B cell (primary cell): ENCODE results near the gene SMIM45.
A peak's percentile ranks its signal among the peaks of the same experiment; 100 is the strongest.

Experiments used
- ATAC-seq: fragments of 200-7000 bp; cut with Tn5 transposase; one replicate; pipeline ENCODE4 v1.10.0; 2021; ENCODE audit warnings: low read depth, mild to moderate bottlenecking, moderate number of reproducible peaks, moderate library complexity
- CTCF ChIA-PET: fragments of 350-600 bp; sonication (Branson Sonifier 250); formaldehyde crosslinking; loops from one replicate; lab custom pipeline; 2021; ENCODE audit warnings: antibody characterized with exemption, inconsistent platforms; lab: Charles Lee
- POLR2A ChIA-PET: fragments of 350-600 bp; sonication (Branson Sonifier 250); formaldehyde crosslinking; loops from one replicate; lab custom pipeline; 2021; ENCODE audit warnings: antibody characterized with exemption; lab: Charles Lee
- DNase-seq: peaks from one replicate; pipeline ENCODE4 v3.0.0; 2013
- H2AFZ ChIP-seq: 2 replicates; pipeline ENCODE4 v1.6.1; 2012; ENCODE audit warnings: mild to moderate bottlenecking, low read depth, low read length; ENCODE audit not compliant: insufficient read depth, poor library complexity, severe bottlenecking
- H3K27ac ChIP-seq, 2 donors: 1 replicate in 1 of 2; 2 replicates in 1 of 2; pipeline ENCODE4 v1.5.1; 2012 to 2013; ENCODE audit warnings: low read length in 2 of 2, mild to moderate bottlenecking in 2 of 2, moderate library complexity in 1 of 2
- H3K27me3 ChIP-seq, 4 experiments: fragments of 200-600 bp in 1 of 4; sonication (generic) in 1 of 4; replicated peaks in 1 of 4; 1 replicate in 2 of 4; 2 replicates in 2 of 4; pipeline versions ENCODE4 v1.6.1 to v1.7.0; 2013 to 2016; ENCODE audit warnings: low read length in 3 of 4, mild to moderate bottlenecking in 2 of 4, mixed read lengths in 1 of 4, moderate library complexity in 1 of 4; ENCODE audit not compliant: insufficient read depth in 4 of 4, control insufficient read depth in 3 of 4; ENCODE audit errors: control extremely low read depth in 1 of 4
- H3K36me3 ChIP-seq, 2 experiments: replicated peaks in 1 of 2; 1 replicate in 1 of 2; 2 replicates in 1 of 2; pipeline versions ENCODE4 v1.6.1 to v1.7.1; 2013; ENCODE audit warnings: low read length in 1 of 2; ENCODE audit not compliant: insufficient read depth in 2 of 2, control insufficient read depth in 1 of 2; ENCODE audit errors: control extremely low read depth in 1 of 2, extremely low read depth in 1 of 2
- H3K4me1 ChIP-seq, 2 donors: fragments of 200-600 bp in 1 of 2; sonication (generic) in 1 of 2; 1 replicate in 1 of 2; 2 replicates in 1 of 2; pipeline versions ENCODE4 v1.5.1 to v1.6.1; 2013 to 2017; ENCODE audit warnings: low read length in 2 of 2; ENCODE audit not compliant: control insufficient read depth in 2 of 2, insufficient read depth in 2 of 2
- H3K4me2 ChIP-seq: replicated peaks from 2 replicates; pipeline ENCODE3; 2012; ENCODE audit warnings: mild to moderate bottlenecking, low read depth, low read length; ENCODE audit not compliant: poor library complexity, severe bottlenecking
- H3K4me3 ChIP-seq, 5 experiments: fragments of 200-600 bp in 1 of 5; sonication (generic) in 1 of 5; 1 replicate in 3 of 5; 2 replicates in 2 of 5; pipeline versions ENCODE4 v1.5.1 to v1.7.0; 2011 to 2016; ENCODE audit warnings: low read length in 4 of 5, mild to moderate bottlenecking in 4 of 5, low read depth in 2 of 5, control low read depth in 1 of 5, moderate library complexity in 1 of 5; ENCODE audit not compliant: insufficient read depth in 1 of 5; ENCODE audit errors: control extremely low read depth in 1 of 5, extremely low read depth in 1 of 5
- H3K79me2 ChIP-seq: fragments of 200-600 bp; sonication (generic); one replicate; pipeline ENCODE4 v1.6.0; 2016; ENCODE audit warnings: low read length; ENCODE audit not compliant: control insufficient read depth, insufficient read depth
- H3K9ac ChIP-seq: fragments of 200-600 bp; sonication (generic); 2 replicates; pipeline ENCODE4 v1.6.1; 2017; ENCODE audit warnings: mild to moderate bottlenecking, low read length, moderate library complexity
- H3K9me3 ChIP-seq, 3 donors: one replicate each; pipeline versions ENCODE4 v1.6.1 to v1.7.1; 2013; ENCODE audit warnings: low read length in 2 of 3; ENCODE audit not compliant: control insufficient read depth in 2 of 3, insufficient read depth in 1 of 3; ENCODE audit errors: control extremely low read depth in 1 of 3
- H4K20me1 ChIP-seq: 2 replicates; pipeline ENCODE4 v1.6.0; 2012; ENCODE audit warnings: mild to moderate bottlenecking, low read length; ENCODE audit not compliant: insufficient read depth, control insufficient read depth, poor library complexity, severe bottlenecking
- H3K27ac Mint-ChIP-seq: one replicate; pipeline ENCODE4 v1.8.0; 2021; ENCODE audit warnings: mixed read lengths
- H3K27me3 Mint-ChIP-seq: one replicate; pipeline ENCODE4 v1.8.0; 2021; ENCODE audit warnings: mixed read lengths
- H3K4me1 Mint-ChIP-seq: one replicate; pipeline ENCODE4 v1.8.0; 2021; ENCODE audit warnings: mixed read lengths
- H3K4me3 Mint-ChIP-seq: one replicate; pipeline ENCODE4 v1.8.0; 2021; ENCODE audit warnings: mixed read lengths
- H3K9me3 Mint-ChIP-seq: one replicate; pipeline ENCODE4 v1.8.0; 2022; ENCODE audit warnings: mixed read lengths; ENCODE audit not compliant: insufficient read depth
- CTCF ChIP-seq: fragments of 200-600 bp; IDR thresholded peaks from one replicate; pipeline ENCODE4 v1.8.0; 2022; ENCODE audit warnings: antibody characterized with exemption, mild to moderate bottlenecking
- EZH2 ChIP-seq: IDR thresholded peaks from 2 replicates; pipeline ENCODE4 v1.6.1; 2012; ENCODE audit warnings: borderline replicate concordance, low read depth, mild to moderate bottlenecking, moderate library complexity, low read length; ENCODE audit not compliant: insufficient read depth, poor library complexity, severe bottlenecking
- WGBS: methylation state at CpG from one replicate; pipeline ENCODE4 v1.1.5; 2013; ENCODE audit warnings: missing lambda C conversion rate; ENCODE audit not compliant: insufficient coverage; 5-methylcytosine and 5-hydroxymethylcytosine counted together
- intact Hi-C: fragments of 100-400 bp; cut with micrococcal nuclease; formaldehyde crosslinking; loops from one replicate; pipeline ENCODE4 v1.10.0; 2022

SMIM45 gene

GRCh38 chr22:41913842-41914534, 38.0 kb upstream of the SMIM45 start:
- Histone ChIP-seq H2AFZ (no peak overlapping the region), H3K4me2 (peak overlapping the region; percentile 90), H3K4me1 (peaks cover 74 to 77% of the 10 kb centered on the region in 2 donors), H3K79me2 (peaks cover 34% of the 10 kb centered on the region), H3K9ac (peak overlapping the region; percentile 47), H3K27me3 (peaks cover 0 to 48% (median 23%) of the 10 kb centered on the region in 4 experiments), H4K20me1 (peaks cover 49% of the 10 kb centered on the region), H3K4me3 (peak overlapping the region in 3 of 5 experiments; percentile 30 to 64 (median 47)), H3K27ac (no peak overlapping the region), H3K9me3 (peaks cover 0 to 5% (median 0%) of the 10 kb centered on the region in 3 donors), H3K36me3 (no peaks in the 10 kb centered on the region)
- Mint-ChIP-seq H3K4me3 (peak overlapping the region; percentile 65), H3K27me3 (peaks cover 9% of the 10 kb centered on the region), H3K4me1 (peaks cover 67% of the 10 kb centered on the region), H3K9me3 (no peaks in the 10 kb centered on the region), H3K27ac (no peak overlapping the region)
- ChIA-PET CTCF (interaction anchor here (0.6 to 3.9 kb wide), 3 partner anchors 26 to 216 kb away, joined by 3 to 22 read pairs (median 3); partner anchors contain the start of gene SREBF2), POLR2A (interaction anchor here (0.6 to 16.8 kb wide), 6 partner anchors 11 to 116 kb away, joined by 3 to 960 read pairs (median 8); no protein-coding TSS in a partner anchor)
- DNase-seq (peak; percentile 73), ATAC-seq (no peak)
- TF ChIP-seq CTCF (no peak), EZH2 (peak; percentile 82)
- intact Hi-C loops = no loop called here
- WGBS = 6% methylated on average over 72 of the region's 79 CpGs

- Histone ChIP-seq H3K9ac (peak overlapping the region; percentile 65), H3K79me2 (peaks cover 35% of the 10 kb centered on the region), H2AFZ (peak overlapping the region; percentile 38), H3K4me1 (peaks cover 74 to 77% of the 10 kb centered on the region in 2 donors), H3K9me3 (peaks cover 0 to 5% (median 0%) of the 10 kb centered on the region in 3 donors), H3K36me3 (no peaks in the 10 kb centered on the region), H3K4me2 (peak overlapping the region; percentile 90), H3K27ac (no peak overlapping the region), H4K20me1 (peaks cover 42% of the 10 kb centered on the region), H3K27me3 (peaks cover 0 to 42% (median 21%) of the 10 kb centered on the region in 4 experiments), H3K4me3 (peak overlapping the region in 3 of 5 experiments; percentile 47 to 64 (median 59))
- DNase-seq (no peak), ATAC-seq (no peak)
- POLR2A ChIA-PET = interaction anchor here (0.6 to 16.8 kb wide), 4 partner anchors 12 to 117 kb away, joined by 3 to 960 read pairs (median 3); partner anchors contain the start of gene TNFRSF13C
- no peak for TF ChIP-seq CTCF
- TF ChIP-seq EZH2 = no peak
- Mint-ChIP-seq H3K27me3 (peaks cover 9% of the 10 kb centered on the region), H3K4me3 (no peak overlapping the region), H3K27ac (no peak overlapping the region), H3K9me3 (no peaks in the 10 kb centered on the region), H3K4me1 (peaks cover 65% of the 10 kb centered on the region)
- WGBS = 2% methylated on average over 67 of the region's 67 CpGs
- intact Hi-C loops = no loop called here
- CTCF ChIA-PET = interaction anchor here (0.6 to 3.9 kb wide), 3 partner anchors 26 to 217 kb away, joined by 3 to 22 read pairs (median 3); partner anchors contain the start of gene SREBF2
Observed at GRCh38 chr22:41914611-41915034, 37.3 kb upstream of the SMIM45 start.
